ENCODE data around the gene POLE.

The POLE gene

GRCh38 chr12:132687211-132688164 is at the start of gene POLE, which contains the start of gene PXMP2:
Gene POLE, minus strand, starts transcription at chr12:132687342. Its CDS starts 27 bp downstream, at chr12:132687315.
Gene PXMP2, plus strand, starts transcription at chr12:132687587. Its CDS starts 84 bp downstream, at chr12:132687671.
- DNase-seq (ENCODE audit: low read depth) = peak; percentile 91

- no peak for DNase-seq (ENCODE audit: low read depth)
These were observed 49.8 kb upstream of the POLE start for GRCh38 chr12:132736913-132737312.

- no peak for DNase-seq (ENCODE audit: low read depth)
These were observed 49.2 kb upstream of the POLE start for GRCh38 chr12:132736378-132736777.

- no peak for DNase-seq (ENCODE audit: low read depth)
These were observed 48.4 kb upstream of the POLE start for GRCh38 chr12:132735496-132735895.

GRCh38 chr12:132734206-132734605 is 47.1 kb upstream of the POLE start:
- no peak for DNase-seq (ENCODE audit: low read depth)

- DNase-seq (ENCODE audit: low read depth) = no peak
These were observed 44.4 kb upstream of the POLE start for GRCh38 chr12:132731574-132731973.

GRCh38 chr12:132730353-132730752 is 43.2 kb upstream of the POLE start:
- DNase-seq (ENCODE audit: low read depth) = no peak

GRCh38 chr12:132729541-132730320 is 42.6 kb upstream of the POLE start:
- DNase-seq (ENCODE audit: low read depth) = no peak

- no peak for DNase-seq (ENCODE audit: low read depth)
These were observed 41.4 kb upstream of the POLE start for GRCh38 chr12:132728502-132728901.

- DNase-seq (ENCODE audit: low read depth) = no peak
These were observed 40.1 kb upstream of the POLE start for GRCh38 chr12:132727091-132727794.

GRCh38 chr12:132726386-132726785 is 39.2 kb upstream of the POLE start:
- DNase-seq (ENCODE audit: low read depth) = no peak

- DNase-seq (ENCODE audit: low read depth) = peak; percentile 20
These were observed 37.5 kb upstream of the POLE start for GRCh38 chr12:132724506-132725241.

GRCh38 chr12:132723764-132724140 is 36.6 kb upstream of the POLE start:
- DNase-seq (ENCODE audit: low read depth) = no peak

- no peak for DNase-seq (ENCODE audit: low read depth)
These were observed 36.0 kb upstream of the POLE start for GRCh38 chr12:132723015-132723763.

- DNase-seq (ENCODE audit: low read depth) = no peak
These were observed 33.6 kb upstream of the POLE start for GRCh38 chr12:132720606-132721345.

GRCh38 chr12:132719954-132720324 is 32.8 kb upstream of the POLE start:
- DNase-seq (ENCODE audit: low read depth) = no peak

- no peak for DNase-seq (ENCODE audit: low read depth)
These were observed 32.2 kb upstream of the POLE start for GRCh38 chr12:132719141-132719953.

GRCh38 chr12:132718644-132719043 is 31.5 kb upstream of the POLE start:
- no peak for DNase-seq (ENCODE audit: low read depth)
